Ammon's horn (tissue), 1 donor: ENCODE data around the gene POU6F1.
"Not testable (repeated sequence)": the region's sequence is repeated elsewhere in the genome, so short reads cannot be mapped to it uniquely, and the experiment has no call there.

Source experiments
- DNase-seq: peaks from one replicate; pipeline ENCODE4 v3.0.0-alpha.2; 2016; ENCODE audit warnings: low spot score

POU6F1 gene

GRCh38 chr12:51217968-51218606 lies at the start of gene POU6F1:
Gene POU6F1, minus strand, starts transcription at chr12:51218062. Its CDS starts 11,226 bp downstream, at chr12:51206836.
- peak; percentile 81 for DNase-seq

DNA sequence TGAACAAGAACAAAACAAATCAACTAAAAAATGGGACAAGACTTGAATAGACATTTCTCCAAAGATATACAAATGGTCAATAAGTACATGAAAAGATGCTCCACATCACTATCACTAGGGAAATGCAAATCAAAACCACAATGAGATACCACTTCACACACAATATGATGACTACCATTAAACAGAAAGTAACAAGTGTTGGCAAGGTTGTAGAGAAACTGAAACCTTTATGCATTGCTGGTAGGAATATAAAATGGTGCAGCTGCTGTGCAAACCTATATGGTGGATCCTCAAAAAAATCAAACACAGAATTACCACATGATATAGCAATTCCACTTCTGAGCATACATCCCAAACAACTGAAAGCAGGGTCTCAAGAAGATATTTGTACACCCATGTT lies 47.2 kb upstream of the POU6F1 start:
- DNase-seq, result no peak

GRCh38 chr12:51264297-51264696 lies 46.4 kb upstream of the POU6F1 start:
- no peak for DNase-seq

DNA sequence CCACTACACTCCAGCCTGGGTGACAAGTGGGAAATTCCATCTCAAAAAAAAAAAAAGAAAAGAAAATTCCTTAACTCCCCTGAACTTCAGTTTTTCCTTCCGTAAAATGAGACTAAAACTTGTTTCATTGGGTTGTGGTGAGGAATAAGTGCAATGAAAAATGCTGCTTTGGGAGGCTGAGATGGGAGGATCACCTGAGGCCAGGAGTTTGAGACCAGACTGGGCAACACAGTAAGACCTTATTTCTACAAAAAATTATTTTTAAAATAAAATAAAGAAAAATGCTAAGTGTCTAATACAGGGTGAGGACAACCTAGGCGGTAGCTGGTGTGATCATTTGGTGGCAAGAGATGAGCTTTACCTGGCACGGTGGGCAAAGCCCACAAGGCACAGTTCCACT lies 45.5 kb upstream of the POU6F1 start:
- DNase-seq, result no peak

DNA sequence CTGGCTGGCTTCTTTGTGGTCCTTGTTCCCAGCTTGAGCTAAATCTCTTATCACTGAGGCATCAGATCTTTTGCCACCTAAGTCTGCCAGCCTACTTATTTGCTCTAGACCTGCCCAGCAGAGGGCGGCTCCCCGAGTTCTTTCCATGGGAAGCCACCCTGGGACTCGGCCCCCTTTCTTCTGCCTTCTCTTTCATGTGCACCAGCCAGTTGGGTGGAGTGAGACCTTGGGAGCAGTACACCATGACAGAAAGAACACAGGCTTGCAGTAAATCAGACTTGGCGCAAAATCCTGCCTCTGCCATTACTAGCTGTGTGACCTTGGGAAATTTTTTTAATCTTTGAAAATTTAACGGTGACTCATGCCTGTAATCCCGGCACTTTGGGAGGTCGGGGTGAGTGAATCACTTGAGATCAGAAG lies 44.9 kb upstream of the POU6F1 start:
- DNase-seq, result no peak

- not testable (repeated sequence) for DNase-seq
Measured at GRCh38 chr12:51259600-51259999, 41.7 kb upstream of the POU6F1 start.

DNA sequence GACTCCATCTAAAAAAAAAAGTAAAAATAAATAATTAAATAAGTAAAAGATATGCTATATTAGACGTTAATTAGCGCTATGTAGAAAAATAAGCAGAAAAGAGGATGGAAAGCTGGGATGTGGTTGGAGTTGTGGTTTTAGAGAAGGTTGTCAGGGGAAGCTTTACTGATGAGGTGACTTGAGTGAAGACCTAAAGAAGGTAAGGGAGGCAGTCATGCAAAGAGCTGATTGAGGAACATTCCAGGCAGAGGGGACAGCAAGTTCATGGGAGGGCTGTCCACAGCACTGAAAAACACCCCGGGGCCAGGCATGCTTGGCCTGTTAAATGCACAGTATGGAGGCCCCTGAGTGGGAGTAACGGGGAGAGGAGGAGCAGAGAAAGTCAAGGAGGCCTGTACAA lies 36.7 kb upstream of the POU6F1 start:
- no peak for DNase-seq

DNA sequence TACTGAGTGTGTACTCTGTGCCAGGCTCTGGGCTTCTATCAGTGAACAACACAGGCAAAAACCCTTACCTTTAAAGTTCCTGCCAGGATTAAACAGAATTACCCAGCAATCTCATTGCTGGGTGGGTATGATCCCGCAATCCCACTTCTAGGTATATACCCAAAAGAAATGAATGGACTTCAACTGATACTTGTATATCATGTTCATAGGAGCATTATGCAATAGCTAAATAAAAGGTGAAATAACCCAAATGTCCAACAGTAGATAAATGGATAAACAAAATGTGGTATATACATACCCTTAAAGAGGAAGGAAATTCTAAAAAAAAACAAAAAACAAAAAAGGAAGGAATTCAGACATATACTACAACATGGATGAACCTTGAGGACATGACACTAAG lies 35.4 kb upstream of the POU6F1 start:
- no peak for DNase-seq

DNA sequence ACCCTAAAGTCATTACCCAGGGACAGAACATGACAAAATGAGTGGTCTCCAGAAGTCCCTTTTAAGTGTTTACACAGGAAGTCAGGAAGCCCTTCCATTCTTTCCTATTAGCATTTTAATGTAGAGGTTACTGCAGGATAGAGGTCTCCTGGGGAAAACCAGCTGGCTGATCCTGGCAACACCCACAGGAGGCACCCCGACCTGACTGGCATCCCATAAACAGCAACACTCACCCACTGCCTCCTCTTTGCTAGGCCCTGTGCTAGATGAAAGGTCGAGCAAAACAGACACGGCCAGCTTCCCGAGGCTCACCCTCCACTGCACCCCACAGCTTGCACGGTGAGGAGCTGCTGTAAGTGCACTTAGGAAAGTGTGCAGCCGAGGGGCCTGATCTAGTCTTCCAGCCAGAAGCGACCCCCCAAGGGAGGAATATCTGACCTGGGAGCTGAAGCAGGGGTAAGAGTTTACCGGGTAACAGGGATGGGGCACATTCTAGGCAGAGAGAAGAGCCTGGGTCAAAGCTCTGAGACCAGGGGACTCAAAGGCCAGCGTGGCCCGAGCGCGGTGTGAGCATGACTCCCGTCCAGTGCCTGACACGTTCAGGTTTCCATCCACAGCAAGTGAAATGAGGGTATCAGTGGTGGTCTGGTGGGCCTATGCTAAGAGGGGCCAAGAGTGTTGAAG lies 29.8 kb upstream of the POU6F1 start:
- DNase-seq, result no peak

DNA sequence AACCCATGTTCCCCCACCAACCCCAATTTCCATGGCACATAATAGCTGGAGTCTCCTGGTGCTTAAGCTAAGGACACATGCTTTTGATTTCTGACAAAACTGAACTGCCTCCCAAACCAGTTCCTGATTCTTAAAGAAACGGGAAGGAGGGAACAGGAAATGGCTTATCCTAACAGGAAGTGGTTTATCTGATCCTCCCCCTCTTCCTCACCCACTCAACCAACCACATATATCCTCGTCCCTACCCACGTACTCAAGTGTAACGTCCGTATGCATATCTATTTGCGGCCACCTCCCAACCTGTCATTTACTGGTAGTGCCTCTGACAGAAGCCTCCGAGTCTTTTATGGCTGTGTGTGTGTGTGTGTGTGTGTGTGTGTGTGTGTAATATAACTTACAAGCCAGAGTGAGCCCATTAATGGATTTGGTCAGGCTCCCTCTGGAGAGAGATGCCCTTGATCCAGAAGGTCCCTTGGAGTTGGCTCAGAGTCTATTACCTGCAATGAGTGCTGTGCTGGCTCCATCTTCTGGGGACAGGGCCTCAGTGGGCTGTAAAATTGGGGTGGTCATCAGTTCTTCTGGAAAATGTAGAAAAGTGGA lies 28.5 kb upstream of the POU6F1 start:
- DNase-seq, result peak; percentile 61

- no peak for DNase-seq
Measured at GRCh38 chr12:51245476-51246253, 27.8 kb upstream of the POU6F1 start.

GRCh38 chr12:51244269-51244668 lies 26.4 kb upstream of the POU6F1 start:
- DNase-seq, result no peak

DNA sequence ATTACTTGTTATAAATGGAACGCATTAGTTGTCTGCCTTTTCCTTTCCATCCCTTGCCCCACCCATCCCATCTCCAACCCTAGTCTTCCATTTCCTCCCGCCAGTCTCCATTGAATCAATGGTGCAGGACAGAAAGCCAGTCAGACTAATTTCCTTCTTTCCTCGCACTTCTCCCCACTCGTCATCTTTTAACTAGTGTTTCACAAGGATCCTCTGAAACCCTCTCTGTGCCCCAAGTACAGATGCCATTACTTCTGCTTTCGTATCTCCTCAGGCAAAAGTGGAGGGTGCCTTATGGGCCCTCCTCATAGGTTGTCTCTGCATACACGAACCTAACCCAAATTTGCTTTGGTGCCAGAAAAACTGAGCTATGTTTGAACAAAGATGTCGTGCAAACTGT lies 25.0 kb upstream of the POU6F1 start:
- DNase-seq, result peak; percentile 32

GRCh38 chr12:51242120-51242519 lies 24.3 kb upstream of the POU6F1 start:
- peak; percentile 23 for DNase-seq

- DNase-seq, result no peak
Measured at GRCh38 chr12:51240971-51241370, 23.1 kb upstream of the POU6F1 start.

GRCh38 chr12:51238510-51239334 lies 20.9 kb upstream of the POU6F1 start, which contains the start of gene DAZAP2:
Gene DAZAP2, plus strand, starts transcription at chr12:51238826. Its CDS starts 82 bp downstream, at chr12:51238908.
- DNase-seq, result peak; percentile 98

DNA sequence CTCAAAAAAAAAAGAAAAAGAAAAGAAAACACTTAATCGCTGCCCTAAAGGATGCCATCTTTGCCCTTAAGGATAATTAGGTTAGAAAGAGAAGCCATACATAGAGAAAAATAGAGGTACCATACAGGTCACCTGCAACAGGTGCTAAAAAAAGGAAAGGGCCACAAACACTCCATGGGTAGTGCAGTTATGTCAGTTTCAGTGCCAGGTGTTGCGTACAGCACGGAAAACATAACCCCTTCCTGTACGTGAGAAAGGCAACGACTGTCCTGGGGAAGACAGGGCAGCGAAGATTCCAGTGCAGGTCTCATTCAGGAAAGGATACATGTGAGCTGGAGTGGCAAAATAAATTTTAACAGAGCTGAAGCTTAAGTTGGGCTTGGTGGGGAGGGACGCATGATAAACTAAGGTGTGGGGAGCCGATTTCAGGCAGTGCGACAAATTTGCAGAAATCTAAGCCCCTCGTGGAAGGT lies 20.2 kb upstream of the POU6F1 start:
- no peak for DNase-seq

GRCh38 chr12:51234530-51234929 lies 16.7 kb upstream of the POU6F1 start:
- no peak for DNase-seq

- no peak for DNase-seq
Measured at GRCh38 chr12:51232642-51233041, 14.8 kb upstream of the POU6F1 start.

GRCh38 chr12:51229116-51229809 lies 11.4 kb upstream of the POU6F1 start:
- no peak for DNase-seq

GRCh38 chr12:51227962-51228361 lies 10.1 kb upstream of the POU6F1 start:
- DNase-seq, result no peak
